GM12875 (cell line): Measurements from ENCODE around the gene CAPZB.

ENCODE experiments used
- H3K4me3 ChIP-seq: one replicate; pipeline ENCODE4 v1.5.1; 2011; ENCODE audit warnings: low read depth, low read length, control low read depth
- TF ChIP-seq, protein P1 (sequence below): IDR thresholded peaks from 2 replicates; pipeline ENCODE4 v1.5.1; 2011; ENCODE audit warnings: low read depth, mild to moderate bottlenecking, control low read depth, inconsistent platforms, low read length, moderate library complexity, borderline replicate concordance; ENCODE audit not compliant: insufficient read depth

Gene CAPZB

DNA sequence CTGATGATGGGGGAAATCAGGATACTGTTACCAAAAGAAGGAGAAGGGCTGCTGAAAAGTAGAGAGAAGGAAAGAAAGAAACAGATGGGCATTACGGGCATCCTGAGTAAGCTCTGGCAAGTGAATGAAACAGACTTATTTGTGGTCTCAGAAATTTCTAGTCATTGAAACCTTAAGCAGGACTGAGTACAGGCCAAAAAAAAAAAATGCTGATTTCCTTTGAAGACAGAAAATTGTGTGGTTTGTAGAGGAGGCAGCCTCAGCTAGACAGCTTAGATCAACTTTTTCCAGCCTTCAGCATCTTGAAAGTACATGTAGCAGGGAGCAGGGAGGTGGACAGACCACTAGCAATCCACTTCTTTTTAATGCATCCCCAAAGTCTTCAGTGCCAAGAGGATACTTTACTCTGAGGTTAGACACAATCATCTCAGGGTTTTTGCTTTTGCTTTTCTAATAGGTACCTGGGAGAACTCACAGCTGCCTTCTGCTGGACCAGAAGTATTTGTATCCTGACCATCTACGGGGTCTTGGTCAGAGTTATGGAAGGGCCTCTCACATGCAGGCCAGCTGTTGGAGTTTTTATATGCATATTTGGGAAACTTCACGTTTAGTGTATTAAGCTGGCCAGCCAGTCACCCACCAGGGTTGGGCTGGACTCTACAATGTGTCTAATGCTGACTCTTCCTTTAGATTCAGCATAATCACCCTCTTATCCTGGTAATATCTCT is 10.6 kb upstream of the CAPZB start:
- no peak overlapping the region for H3K4me3 ChIP-seq
- TF ChIP-seq, protein P1, sequence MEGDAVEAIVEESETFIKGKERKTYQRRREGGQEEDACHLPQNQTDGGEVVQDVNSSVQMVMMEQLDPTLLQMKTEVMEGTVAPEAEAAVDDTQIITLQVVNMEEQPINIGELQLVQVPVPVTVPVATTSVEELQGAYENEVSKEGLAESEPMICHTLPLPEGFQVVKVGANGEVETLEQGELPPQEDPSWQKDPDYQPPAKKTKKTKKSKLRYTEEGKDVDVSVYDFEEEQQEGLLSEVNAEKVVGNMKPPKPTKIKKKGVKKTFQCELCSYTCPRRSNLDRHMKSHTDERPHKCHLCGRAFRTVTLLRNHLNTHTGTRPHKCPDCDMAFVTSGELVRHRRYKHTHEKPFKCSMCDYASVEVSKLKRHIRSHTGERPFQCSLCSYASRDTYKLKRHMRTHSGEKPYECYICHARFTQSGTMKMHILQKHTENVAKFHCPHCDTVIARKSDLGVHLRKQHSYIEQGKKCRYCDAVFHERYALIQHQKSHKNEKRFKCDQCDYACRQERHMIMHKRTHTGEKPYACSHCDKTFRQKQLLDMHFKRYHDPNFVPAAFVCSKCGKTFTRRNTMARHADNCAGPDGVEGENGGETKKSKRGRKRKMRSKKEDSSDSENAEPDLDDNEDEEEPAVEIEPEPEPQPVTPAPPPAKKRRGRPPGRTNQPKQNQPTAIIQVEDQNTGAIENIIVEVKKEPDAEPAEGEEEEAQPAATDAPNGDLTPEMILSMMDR: no peak

DNA sequence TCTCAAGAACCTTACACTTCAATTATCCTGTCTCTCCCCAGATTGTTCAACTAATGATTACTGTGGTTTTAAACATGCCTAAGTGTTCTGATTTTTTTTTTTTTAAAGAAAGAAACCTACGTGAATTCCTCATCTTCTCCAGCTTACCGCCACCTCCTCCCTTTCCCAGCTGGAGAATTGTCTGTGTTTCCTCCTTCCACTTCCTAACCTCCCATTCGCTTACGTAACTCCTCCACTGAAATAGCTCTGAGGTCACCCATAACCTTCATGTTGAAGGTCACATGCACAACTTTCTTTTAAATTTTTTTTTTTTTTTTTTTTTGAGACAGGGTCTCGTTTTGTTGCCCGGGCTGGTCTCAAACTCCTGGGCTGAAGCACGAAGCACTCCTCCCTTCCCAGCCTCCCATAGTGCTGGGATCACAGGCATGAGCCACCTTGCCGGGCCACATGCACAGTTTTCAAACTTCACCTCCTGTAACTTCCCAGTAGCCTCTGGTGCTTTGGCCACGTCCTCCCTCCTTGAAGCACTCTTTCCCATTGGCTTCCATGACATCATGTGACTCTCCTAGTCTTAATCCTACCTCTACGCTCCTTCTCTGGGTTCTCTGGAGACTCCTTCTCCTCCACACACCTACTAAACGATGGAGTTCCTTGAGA is 9.8 kb upstream of the CAPZB start:
- no peak overlapping the region for H3K4me3 ChIP-seq
- TF ChIP-seq, protein P1: no peak

DNA sequence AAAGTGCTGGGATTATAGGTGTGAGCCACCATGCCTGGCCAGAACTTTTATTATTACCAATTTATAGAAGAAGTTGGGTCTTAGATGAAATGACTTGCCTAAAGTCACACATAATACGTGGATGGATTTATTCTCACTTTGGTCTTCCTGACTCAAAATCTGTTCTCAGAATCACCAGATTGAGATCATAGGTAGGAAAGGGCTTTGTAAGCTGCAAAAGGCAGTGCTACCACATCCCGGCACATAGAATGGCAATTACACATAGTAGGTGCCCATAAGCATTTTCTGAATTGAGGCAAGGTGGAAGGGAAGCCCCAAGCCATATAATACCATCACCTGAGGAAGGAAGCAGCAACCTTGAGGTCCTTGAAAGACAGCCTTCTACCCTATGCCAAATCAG is 8.2 kb upstream of the CAPZB start:
- no peak overlapping the region for H3K4me3 ChIP-seq

DNA sequence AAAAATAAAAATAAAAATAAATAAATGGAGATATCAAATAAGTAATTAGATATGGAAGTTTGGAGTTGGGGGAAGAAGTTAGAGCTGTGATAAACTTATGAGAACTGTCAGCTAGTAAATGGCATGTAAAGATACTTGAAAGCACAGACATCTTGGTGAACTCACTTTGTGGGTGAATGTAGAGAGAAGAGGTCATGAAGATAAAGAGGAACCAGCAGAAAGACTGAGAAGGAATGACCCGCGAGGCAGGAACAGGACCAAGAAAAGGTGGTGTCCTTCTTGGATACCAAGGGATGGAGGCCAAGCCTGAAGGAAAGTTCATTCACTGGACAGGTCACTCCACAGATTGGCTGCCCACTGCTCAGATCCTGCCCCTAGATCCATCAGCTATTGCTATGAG is 4.7 kb upstream of the CAPZB start:
- TF ChIP-seq, protein P1: no peak
- no peak overlapping the region for H3K4me3 ChIP-seq

More for the DNA sequence above, 8.2 kb upstream of the CAPZB start:
- TF ChIP-seq, protein P1: no peak

DNA sequence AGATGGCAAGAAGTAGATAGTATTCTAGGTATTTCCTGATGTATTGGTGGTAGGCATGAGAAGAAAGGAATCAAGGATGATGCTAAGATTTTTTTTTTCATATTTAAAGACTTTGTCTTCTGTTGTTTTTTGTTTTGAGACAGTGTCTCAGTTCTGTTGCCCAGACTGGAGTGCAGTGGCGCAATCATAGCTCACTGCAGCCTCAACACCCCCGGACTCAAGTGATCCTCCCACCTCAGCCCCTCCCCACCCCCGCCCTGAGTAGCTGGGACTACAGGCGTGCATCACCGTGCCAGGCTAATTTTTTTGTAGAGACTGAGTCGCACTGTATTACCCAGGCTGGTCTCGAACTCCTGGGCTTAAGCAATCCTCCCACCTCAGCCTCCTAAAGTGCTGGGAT is 2.8 kb upstream of the CAPZB start:
- TF ChIP-seq, protein P1: no peak
- no peak overlapping the region for H3K4me3 ChIP-seq

DNA sequence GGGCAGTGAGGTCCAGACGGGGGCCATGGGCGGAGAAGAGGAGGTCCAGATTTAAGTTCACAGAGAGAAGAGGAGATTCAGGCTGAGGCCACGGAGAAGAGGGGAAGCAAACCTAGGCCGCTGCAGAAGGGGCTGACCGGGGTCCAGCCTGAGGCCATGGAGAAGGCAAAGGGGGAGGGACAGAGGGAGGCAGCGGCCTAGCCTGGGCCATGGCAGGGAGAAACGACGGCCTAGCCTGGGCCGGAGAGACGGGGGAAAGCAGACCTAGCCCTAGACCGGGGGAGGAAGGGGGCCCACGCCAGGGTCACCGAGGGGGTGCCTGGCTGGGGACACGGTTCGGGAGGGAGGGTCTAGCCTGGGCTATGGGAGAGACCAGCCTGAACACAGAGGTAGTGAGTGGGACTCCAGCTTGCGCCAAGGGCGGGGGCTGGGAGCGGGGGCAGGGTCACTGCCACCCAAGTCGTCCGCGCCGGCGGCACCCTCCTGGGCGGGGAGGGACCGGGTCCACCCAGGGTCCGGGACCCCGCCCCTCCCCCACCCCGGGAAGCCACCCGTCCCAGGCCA is 459 bp downstream of the CAPZB start:
- H3K4me3 ChIP-seq: peak overlapping the region; percentile 86
- TF ChIP-seq, protein P1: no peak
